Calu3 (cell line): ENCODE measurements around the gene EFTUD2. TPM values are rescaled to one million over a fixed set of nuclear protein-coding genes. Genes with fewer than 3 reads are reported as not detected.

Experiments
- BruUV-seq: library from RNA; stranded (reverse); fragments of 400-500 nt; replicated peaks from 2 replicates; lab custom pipeline; 2021; lab: Mats Ljungman, UMichigan
- CTCF ChIA-PET: fragments of 300-600 bp; sonication (Branson Sonifier 250); formaldehyde crosslinking; loops from one replicate; lab custom pipeline; 2022; ENCODE audit warnings: antibody characterized with exemption; lab: Charles Lee
- DNase-seq: peaks from one replicate; pipeline ENCODE4 v3.0.0; 2022
- H3K27ac Mint-ChIP-seq: one replicate; pipeline ENCODE4 v1.8.0; 2022; ENCODE audit warnings: mixed read lengths; ENCODE audit not compliant: unreplicated experiment
- H3K27me3 Mint-ChIP-seq: one replicate; pipeline ENCODE4 v1.8.0; 2022; ENCODE audit warnings: mixed read lengths; ENCODE audit not compliant: unreplicated experiment
- H3K36me3 Mint-ChIP-seq: one replicate; pipeline ENCODE4 v1.8.0; 2022; ENCODE audit warnings: mild to moderate bottlenecking, moderate library complexity, mixed read lengths; ENCODE audit not compliant: insufficient read depth, unreplicated experiment
- H3K4me1 Mint-ChIP-seq: one replicate; pipeline ENCODE4 v1.8.0; 2022; ENCODE audit warnings: mild to moderate bottlenecking, low read depth, mixed read lengths; ENCODE audit not compliant: unreplicated experiment
- H3K4me3 Mint-ChIP-seq: one replicate; pipeline ENCODE4 v1.8.0; 2022; ENCODE audit warnings: mild to moderate bottlenecking, low read depth, moderate library complexity, mixed read lengths; ENCODE audit not compliant: unreplicated experiment
- H3K9me3 Mint-ChIP-seq: one replicate; pipeline ENCODE4 v1.8.0; 2022; ENCODE audit warnings: low read depth, mixed read lengths; ENCODE audit not compliant: unreplicated experiment
- intact Hi-C: fragments of 100-400 bp; cut with micrococcal nuclease; formaldehyde crosslinking; loops from one replicate; pipeline ENCODE4 v1.10.0; 2022; ENCODE audit not compliant: unreplicated experiment
- total RNA-seq: library from RNA; stranded (reverse); gene quantifications from 2 replicates; pipeline ENCODE4 v1.2.3, GENCODE V29; 2022
- TF ChIP-seq, protein P1 (sequence below): fragments of 200-600 bp; IDR thresholded peaks from one replicate; pipeline ENCODE4 v1.8.0; 2022; ENCODE audit warnings: antibody characterized with exemption; ENCODE audit not compliant: unreplicated experiment

EFTUD2 gene
- total RNA-seq, 1 experiment from 2014 or later: 197 TPM

DNA sequence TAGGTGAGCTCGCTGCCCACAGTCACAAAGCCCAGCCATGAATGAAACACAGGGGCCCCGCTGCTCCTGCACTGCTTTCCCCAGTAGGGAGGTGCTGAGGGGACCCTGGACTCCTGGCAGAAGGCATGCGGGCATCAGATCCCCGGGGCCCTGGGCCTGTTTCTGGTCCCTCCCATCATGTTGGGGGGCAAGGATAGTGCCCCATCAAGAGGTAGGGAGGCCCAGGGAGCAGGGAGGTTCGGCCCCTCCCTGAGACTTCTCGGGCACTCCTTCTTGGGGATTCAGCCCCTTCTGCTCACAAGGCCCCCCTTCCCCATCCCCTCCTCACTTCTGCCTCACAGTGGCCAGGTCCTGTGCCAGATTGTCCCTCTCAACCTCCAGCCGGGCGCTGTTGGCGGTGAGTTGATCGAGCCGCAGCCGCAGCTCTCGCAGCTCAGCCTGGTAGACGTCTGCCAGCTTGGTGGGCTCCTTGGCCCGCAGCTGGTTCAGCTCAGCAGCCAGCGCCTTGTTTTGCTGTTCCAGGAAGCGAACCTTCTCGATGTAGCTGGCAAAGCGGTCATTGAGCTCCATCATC is 15.5 kb upstream of the EFTUD2 start:
- intact Hi-C loops: loop anchor here (10.0 kb wide), 1 partner anchor 220 kb away; the partner anchor contains the start of genes ACBD4 and PLCD3
- BruUV-seq: no TSS peak
- Mint-ChIP-seq H3K4me3 (no peak overlapping the region), H3K36me3 (no peaks in the 10 kb centered on the region), H3K27ac (no peak overlapping the region), H3K27me3 (peaks cover 42% of the 10 kb centered on the region), H3K4me1 (peaks cover 33% of the 10 kb centered on the region), H3K9me3 (no peaks in the 10 kb centered on the region)
- TF ChIP-seq, protein P1, sequence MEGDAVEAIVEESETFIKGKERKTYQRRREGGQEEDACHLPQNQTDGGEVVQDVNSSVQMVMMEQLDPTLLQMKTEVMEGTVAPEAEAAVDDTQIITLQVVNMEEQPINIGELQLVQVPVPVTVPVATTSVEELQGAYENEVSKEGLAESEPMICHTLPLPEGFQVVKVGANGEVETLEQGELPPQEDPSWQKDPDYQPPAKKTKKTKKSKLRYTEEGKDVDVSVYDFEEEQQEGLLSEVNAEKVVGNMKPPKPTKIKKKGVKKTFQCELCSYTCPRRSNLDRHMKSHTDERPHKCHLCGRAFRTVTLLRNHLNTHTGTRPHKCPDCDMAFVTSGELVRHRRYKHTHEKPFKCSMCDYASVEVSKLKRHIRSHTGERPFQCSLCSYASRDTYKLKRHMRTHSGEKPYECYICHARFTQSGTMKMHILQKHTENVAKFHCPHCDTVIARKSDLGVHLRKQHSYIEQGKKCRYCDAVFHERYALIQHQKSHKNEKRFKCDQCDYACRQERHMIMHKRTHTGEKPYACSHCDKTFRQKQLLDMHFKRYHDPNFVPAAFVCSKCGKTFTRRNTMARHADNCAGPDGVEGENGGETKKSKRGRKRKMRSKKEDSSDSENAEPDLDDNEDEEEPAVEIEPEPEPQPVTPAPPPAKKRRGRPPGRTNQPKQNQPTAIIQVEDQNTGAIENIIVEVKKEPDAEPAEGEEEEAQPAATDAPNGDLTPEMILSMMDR: no peak
- CTCF ChIA-PET: interaction anchor here (0.6 to 1.2 kb wide), 6 partner anchors 9 to 221 kb away, joined by 3 to 5 read pairs (median 3); partner anchors contain the start of genes ACBD4 and C1QL1
- no peak for DNase-seq

- BruUV-seq: no TSS peak
- no peak for DNase-seq
- intact Hi-C loops: loop anchor here (10.0 kb wide), 1 partner anchor 221 kb away; the partner anchor contains the start of genes ACBD4 and PLCD3
- CTCF ChIA-PET: interaction anchor here (0.6 to 1.1 kb wide), 4 partner anchors 9 to 54 kb away, joined by 3 to 5 read pairs (median 3); partner anchors contain the start of gene C1QL1
- Mint-ChIP-seq H3K9me3 (no peaks in the 10 kb centered on the region), H3K27me3 (peaks cover 39% of the 10 kb centered on the region), H3K4me1 (peaks cover 33% of the 10 kb centered on the region), H3K36me3 (no peaks in the 10 kb centered on the region), H3K4me3 (no peak overlapping the region), H3K27ac (no peak overlapping the region)
- TF ChIP-seq, protein P1: no peak
Observed at GRCh38 chr17:44914148-44914547, 14.9 kb upstream of the EFTUD2 start.

DNA sequence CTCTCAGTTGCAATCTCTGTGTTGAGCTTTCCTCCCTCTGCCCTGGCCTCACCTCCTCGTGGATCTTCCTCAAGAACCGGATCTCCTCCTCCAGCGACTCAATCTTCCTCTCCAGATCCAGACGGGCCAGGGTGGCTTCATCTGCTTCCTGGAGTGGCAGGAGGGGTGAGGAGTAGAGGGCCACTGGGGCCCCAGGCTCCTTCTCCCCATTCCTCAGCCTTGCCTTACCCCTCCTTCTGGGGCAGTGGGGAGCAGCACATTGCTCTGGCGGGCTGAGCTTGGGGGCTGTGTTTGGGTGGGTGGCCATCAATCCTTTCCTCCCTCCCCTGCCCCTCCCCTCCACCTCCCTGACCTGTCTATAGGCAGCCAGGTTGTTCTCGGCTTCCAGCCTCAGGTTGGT is 14.4 kb upstream of the EFTUD2 start:
- Mint-ChIP-seq H3K4me3 (no peak overlapping the region), H3K36me3 (no peaks in the 10 kb centered on the region), H3K4me1 (peaks cover 33% of the 10 kb centered on the region), H3K27me3 (peaks cover 39% of the 10 kb centered on the region), H3K9me3 (no peaks in the 10 kb centered on the region), H3K27ac (no peak overlapping the region)
- BruUV-seq: no TSS peak
- intact Hi-C loops: loop anchor here (10.0 kb wide), 1 partner anchor 221 kb away; the partner anchor contains the start of genes ACBD4 and PLCD3
- DNase-seq: no peak
- TF ChIP-seq, protein P1: no peak
- CTCF ChIA-PET: interaction anchor here (1.3 kb wide), 1 partner anchor 106 kb away, joined by 4 read pairs; no protein-coding TSS in a partner anchor

DNA sequence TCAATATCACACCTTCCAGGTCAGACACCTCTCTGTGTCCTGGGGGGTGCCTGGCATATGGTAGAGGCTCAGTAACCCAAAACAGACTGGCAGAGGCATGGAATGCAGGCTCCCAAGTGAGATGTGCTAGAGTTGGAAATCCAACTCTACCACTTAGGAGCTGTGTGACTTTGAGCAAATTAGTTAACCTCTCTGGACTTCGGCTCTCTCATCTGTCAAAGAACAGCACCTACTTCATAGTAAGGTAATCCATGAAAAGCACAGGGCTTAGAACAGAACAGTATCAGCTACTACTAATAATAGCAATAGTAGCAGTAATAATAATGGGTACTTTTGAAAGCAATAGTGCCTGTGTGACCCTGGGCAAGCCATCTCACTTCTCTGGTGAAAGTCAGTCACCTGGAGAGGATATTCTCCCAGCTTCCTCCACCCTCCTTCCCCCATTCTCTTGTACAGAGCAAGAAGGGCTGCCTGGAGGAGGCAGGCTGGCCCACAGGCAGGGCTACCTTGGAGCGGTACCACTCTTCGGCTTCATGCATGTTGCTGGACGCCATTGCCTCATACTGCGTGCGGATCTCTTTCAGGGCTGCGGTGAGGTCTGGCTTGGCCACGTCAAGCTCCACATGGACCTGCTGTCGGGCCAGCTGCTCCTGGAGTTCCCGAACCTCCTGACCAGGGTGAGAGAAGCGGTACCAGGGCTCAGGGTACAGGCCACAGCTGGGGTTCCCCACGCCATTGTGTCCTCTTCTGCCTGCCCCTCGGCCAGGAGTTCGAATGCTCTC is 13.7 kb upstream of the EFTUD2 start:
- CTCF ChIA-PET: interaction anchor here (1.3 kb wide), 1 partner anchor 107 kb away, joined by 4 read pairs; no protein-coding TSS in a partner anchor
- H3K4me3 Mint-ChIP-seq: no peak overlapping the region
- H3K27ac Mint-ChIP-seq: no peak overlapping the region
- intact Hi-C loops: loop anchor here (10.0 kb wide), 1 partner anchor 222 kb away; the partner anchor contains the start of genes ACBD4 and PLCD3
- no peaks in the 10 kb centered on the region for H3K36me3 Mint-ChIP-seq
- TF ChIP-seq, protein P1: no peak
- H3K9me3 Mint-ChIP-seq: no peaks in the 10 kb centered on the region
- no TSS peak for BruUV-seq
- peaks cover 33% of the 10 kb centered on the region for H3K4me1 Mint-ChIP-seq
- no peak for DNase-seq
- H3K27me3 Mint-ChIP-seq: peaks cover 39% of the 10 kb centered on the region
